G401.6 (cell line): ENCODE data around the gene CD300H.

Experiments
- FAIRE-seq: peaks from 2 replicates; lab custom pipeline; 2012; peaks lifted over from hg19 to GRCh38; lab: Jason Lieb, UNC

CD300H gene

GRCh38 chr17:74567397-74567796 lies at the start of gene CD300H:
Gene CD300H, minus strand, starts transcription at chr17:74567509.
- FAIRE-seq, result no peak

- FAIRE-seq, result no peak
Observed at GRCh38 chr17:74616696-74617095, 49.4 kb upstream of the CD300H start.

DNA sequence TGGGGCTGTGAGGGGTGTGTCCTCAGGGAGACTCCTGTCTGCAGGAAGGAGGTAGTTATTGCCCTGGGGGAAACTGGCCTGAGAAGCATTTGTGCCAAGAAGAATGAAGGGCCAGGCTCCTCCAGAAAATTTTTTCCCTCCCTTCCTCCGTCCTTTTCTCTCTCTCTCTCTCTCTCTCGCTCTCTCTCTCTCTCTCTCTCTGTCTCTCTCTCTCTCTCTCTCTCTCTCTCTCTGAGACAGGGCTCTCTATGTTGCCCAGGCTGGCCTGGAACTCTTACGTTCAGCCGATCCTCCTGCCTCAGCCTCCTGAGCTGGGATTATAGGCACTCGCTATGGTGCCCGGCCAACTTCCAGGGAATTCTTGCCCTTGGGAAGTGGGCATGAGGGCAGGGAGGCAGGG lies 44.7 kb upstream of the CD300H start:
- no peak for FAIRE-seq

DNA sequence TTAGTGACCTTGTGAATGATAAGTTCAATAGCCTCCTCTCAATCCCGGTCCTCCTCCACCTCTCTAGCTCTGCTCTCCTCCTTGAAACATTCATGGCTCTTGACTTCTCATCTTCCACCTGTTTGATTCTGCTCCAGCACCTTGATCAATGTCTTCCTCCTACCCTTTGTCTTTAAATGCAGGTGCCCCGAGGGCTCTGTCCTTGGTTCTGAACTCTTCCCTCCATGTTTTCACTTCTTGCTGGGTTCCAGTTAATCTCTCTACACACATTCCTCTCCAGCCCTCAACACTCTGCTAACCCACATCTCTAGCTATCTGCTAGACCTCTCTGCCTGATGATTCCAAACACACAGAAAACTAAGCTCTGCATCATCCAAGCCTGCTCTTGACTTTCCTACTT lies 42.8 kb upstream of the CD300H start:
- FAIRE-seq, result no peak

GRCh38 chr17:74608511-74608910 lies 41.2 kb upstream of the CD300H start:
- FAIRE-seq, result no peak

- no peak for FAIRE-seq
Observed at GRCh38 chr17:74607221-74607620, 39.9 kb upstream of the CD300H start.

- no peak for FAIRE-seq
Observed at GRCh38 chr17:74606050-74606449, 38.7 kb upstream of the CD300H start.

- FAIRE-seq, result no peak
Observed at GRCh38 chr17:74605361-74605760, 38.1 kb upstream of the CD300H start.

DNA sequence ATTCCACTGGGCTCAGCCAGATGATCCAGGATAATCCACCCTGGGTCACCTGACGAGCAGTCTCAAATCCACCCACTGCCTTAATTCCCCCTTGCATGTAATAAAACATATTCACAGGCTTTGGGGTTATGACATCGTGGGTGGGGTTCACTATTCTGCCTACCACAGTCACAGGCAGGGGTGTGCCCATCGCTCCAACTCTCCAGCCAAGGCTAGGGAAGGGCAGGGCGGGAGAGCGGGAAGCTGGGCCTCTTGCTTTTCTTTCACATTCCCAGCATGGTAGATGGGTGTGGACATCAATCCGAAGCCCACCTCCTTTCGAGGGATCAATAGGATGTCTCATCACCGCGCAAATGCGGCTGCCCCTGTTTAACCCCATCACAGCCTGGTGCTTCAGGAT lies 37.5 kb upstream of the CD300H start:
- FAIRE-seq, result no peak

- no peak for FAIRE-seq
Observed at GRCh38 chr17:74604200-74604599, 36.9 kb upstream of the CD300H start.

DNA sequence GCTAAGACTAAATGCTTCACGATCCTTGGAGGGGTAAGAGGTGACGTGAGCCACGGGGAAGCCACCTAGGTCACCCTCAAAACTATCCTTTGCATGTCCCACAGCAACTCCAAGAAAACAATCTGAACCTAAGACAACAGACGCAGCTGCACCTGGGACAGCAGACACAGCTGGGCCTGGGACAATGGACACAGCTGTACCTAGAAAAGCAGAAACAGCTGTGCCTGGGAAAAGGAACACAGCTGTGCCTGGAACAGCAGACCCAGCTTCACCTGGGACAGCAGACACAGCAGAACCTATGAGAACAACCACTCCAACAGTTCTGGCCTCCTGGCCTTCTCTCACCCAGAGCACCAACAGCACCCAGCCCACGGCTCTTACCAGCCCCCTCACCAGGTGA lies 36.4 kb upstream of the CD300H start:
- no peak for FAIRE-seq

- no peak for FAIRE-seq
Observed at GRCh38 chr17:74603037-74603635, 35.8 kb upstream of the CD300H start.

DNA sequence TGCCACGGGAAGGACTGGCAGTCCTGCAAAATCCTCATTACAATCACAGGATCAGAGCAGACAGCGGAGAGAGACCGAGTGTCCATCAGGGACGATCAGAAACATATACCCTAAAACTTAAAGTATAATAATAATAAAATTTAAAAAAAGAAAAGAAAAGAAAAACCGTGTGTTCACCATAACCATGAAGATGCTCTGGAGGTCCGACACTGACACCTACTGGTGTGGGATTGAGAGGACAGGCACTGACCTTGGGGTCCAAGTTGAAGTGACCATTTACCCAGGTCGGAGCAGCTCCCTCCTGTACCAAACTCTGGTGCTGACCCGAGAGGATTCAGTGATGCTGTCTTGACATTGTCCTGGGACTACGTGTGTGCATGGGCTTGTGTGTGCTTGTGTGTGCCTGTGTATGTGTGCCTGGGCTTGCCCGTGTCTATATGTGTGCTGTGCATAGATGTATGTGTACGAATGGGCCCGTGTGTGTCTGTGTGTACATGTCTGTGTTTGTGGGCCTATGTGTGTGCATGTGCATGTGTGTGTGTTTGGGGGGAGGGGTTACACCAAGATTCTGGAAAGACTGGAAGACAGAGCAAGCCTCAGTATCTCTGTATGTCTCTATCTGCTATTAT lies 34.7 kb upstream of the CD300H start:
- FAIRE-seq, result no peak

DNA sequence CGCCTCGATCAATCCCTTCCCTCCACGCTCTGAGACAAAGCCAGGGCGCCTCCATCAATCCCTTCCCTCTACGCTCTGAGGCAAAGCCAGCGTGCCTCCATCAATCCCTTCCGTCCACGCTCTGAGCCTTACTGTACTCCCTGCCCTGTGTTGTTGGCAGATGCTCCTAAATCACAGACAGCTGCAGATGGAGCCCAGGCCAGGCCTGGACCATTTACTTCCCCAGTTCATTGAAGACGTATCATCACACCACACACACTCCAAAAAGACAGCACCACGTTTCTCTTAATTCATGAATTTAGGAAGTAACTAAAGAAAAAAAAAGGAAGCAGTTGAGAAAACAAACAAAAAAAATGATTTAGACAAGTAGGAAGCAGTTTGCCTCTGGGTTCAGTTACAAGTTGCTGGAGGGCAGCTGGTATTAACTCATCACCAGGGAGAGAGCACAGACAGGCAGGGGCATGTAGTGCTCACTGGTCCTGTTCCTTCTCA lies 32.2 kb upstream of the CD300H start:
- FAIRE-seq, result no peak

DNA sequence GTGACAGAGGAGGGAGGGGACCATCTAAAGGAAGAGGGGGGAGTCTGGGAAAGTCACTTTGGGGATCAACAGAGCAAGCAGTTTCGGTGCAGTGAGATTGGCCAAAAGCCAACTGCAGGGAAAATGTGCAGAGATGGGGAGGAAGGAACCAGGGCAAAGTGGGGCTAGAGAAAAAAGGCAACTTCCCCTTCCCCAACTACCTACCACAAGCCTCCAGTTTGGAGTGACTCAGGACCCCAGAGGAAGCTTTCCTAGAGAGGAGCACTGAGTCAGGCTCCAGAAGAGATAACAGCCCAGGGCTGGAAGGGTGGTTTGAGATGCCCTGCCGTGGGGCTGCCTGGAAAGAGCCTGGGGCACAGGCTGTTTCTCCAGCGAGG lies 31.7 kb upstream of the CD300H start:
- FAIRE-seq, result no peak

DNA sequence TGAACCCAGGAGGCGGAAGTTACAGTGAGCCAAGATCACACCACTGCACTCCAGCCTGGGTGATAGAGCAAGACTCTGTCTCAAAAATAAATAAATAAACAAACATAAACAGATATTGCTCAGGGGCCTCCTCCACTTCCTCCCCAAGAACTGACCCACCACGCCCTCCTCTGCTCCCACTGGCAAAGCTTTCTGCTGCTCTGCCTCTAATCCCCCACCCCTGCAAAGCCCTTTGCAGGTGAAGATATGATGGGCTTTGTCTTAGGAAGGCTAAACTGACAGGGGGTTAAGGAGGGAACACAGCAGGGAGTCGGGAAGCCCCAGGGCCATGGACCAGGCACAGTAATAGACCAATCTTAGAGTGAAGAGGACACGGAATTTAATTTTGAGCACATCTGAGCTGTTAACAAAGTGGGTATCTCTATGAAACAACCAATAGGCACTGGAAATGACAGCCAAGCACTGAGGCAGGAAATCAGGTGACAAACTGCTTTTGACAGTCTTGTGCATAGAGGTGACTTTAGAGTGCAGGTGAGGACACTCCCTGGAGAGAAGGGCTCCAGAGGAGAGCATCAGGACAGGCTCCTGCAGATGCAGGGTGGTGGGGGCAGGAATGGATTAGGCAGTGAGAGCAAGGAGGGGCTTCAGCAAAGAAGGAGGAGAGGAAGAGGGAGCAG lies 31.2 kb upstream of the CD300H start:
- FAIRE-seq, result no peak

DNA sequence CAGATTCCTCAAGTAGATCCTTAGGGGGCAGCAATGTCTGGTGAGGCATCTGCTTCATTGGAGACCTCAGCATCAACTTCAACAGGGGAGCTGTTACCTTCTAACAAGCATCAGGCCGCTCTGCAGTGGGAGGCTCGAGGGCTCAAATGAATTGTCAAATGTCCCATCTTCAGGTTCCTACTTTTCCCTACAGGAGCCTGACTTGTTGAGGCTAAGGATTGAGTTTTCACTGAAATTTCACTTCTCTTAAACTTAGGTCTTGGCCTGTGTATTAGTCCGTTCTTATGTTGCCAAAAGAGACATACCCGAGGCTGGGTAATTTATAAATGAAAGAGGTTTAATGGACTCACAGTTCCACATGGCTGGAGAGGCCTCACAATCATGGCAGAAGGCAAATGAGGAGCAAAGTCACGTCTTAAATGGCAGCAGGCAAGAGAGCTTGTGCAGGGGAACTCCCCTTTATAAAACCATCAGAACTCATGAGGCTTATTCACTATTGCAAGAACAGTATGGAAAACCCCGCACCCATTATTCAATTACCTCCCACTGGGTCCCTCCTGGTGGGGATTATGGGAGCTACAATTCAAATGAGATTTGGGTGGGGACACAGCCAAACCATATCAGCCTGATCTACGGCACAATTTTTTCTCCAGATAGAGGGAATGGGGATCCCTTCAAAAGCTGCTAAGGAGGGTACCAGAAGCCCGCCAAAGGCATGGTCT lies 29.9 kb upstream of the CD300H start:
- FAIRE-seq, result no peak

DNA sequence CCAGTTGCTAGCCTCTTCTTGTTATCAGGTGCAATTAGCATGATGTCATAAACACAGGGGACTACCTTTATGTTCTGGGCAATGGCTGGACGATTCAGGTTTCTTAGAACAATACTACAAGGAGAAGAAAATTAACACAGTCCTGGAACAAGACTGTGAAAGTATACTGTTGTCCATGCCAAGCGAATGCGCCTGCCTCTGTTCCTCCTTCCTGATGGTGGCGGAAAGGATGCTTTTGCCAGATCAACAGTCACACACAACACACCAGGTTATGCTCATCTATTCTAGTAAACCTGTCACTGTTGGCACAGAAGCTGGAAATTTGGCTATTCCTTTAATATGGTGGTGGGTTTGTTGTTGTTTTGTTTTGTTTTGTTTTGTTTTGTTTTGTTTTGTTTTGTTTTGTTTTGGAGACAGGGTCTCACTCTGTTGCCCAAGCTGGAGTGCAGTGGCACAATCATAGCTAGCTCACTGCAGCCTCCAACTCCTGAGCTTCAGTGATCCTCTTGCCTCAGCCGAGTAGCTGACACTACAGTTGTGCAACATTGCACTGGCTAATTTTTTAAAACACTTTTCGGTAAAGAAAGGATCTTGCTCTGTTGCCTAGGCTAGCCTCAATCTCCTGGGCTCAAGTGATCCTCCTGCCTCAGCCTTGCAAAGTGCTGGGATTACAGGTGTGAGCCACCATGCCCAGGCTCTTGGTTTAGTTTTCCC lies 27.9 kb upstream of the CD300H start:
- FAIRE-seq, result no peak

- no peak for FAIRE-seq
Observed at GRCh38 chr17:74592087-74592990, 25.0 kb upstream of the CD300H start, which contains the start of gene CD300LD. Gene CD300LD, minus strand, starts transcription at chr17:74592283. Its CDS starts 81 bp downstream, at chr17:74592202.

- no peak for FAIRE-seq
Observed at GRCh38 chr17:74591503-74591902, 24.2 kb upstream of the CD300H start.

DNA sequence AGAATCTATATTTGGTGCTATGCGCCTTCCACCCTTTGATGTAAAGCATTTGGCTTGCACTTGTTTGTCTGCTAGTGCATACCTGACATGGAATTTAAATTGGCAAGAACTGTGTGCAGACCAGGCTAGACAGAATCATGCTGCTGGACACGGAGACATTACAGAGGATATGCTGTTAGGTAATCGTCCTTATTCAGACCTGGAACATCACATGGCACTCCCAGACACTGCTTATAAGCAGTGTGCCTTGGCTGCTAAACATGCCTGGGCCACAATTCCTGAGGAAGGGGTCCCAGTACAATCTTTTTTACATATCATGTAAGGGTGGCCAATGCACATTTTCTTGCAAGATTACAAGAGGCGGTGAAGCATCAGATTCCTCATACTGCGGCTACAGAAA lies 18.4 kb upstream of the CD300H start:
- FAIRE-seq, result no peak
